ENCODE results near the gene PCDHGB4. TPM values are rescaled to one million over a fixed set of nuclear protein-coding genes. Genes with fewer than 3 reads are reported as not detected.
A peak's percentile ranks its signal among the peaks of the same experiment; 100 is the strongest.
"Not testable (repeated sequence)": the region's sequence is repeated elsewhere in the genome, so short reads cannot be mapped to it uniquely, and the experiment has no call there.

Gene PCDHGB4
- total RNA-seq, 4 donors from 2014 or later, result 4.1 to 10.3 (median 7.2) TPM

DNA sequence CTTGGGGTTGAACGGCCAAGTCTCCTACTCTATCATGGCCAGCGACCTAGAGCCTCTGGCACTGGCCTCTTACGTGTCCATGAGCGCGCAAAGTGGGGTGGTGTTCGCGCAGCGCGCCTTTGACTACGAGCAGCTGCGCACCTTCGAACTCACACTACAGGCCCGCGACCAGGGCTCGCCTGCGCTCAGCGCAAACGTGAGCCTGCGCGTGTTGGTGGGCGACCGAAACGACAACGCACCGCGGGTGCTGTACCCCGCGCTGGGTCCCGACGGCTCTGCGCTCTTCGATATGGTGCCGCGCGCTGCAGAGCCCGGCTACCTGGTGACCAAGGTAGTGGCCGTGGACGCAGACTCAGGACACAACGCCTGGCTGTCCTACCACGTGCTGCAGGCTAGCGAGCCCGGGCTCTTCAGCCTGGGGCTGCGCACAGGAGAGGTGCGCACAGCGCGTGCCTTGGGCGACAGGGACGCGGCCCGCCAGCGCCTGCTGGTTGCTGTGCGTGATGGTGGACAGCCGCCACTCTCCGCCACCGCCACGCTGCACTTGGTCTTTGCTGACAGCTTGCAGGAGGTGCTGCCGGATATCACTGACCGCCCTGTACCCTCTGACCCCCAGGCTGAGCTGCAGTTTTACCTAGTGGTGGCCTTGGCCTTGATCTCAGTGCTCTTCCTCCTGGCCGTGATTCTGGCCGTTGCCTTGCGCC lies 12.2 kb downstream of the PCDHGB4 start:
- no peaks in the 10 kb centered on the region for H3K36me3 ChIP-seq
- no peak for DNase-seq (ENCODE audit: low spot score in 2 of 2)
- no peak for TF ChIP-seq POLR2AphosphoS5 (IDR thresholded peaks at IDR 0.05)
- no peak for TF ChIP-seq POLR2A (IDR thresholded peaks at IDR 0.05)
- TF ChIP-seq, protein P1, sequence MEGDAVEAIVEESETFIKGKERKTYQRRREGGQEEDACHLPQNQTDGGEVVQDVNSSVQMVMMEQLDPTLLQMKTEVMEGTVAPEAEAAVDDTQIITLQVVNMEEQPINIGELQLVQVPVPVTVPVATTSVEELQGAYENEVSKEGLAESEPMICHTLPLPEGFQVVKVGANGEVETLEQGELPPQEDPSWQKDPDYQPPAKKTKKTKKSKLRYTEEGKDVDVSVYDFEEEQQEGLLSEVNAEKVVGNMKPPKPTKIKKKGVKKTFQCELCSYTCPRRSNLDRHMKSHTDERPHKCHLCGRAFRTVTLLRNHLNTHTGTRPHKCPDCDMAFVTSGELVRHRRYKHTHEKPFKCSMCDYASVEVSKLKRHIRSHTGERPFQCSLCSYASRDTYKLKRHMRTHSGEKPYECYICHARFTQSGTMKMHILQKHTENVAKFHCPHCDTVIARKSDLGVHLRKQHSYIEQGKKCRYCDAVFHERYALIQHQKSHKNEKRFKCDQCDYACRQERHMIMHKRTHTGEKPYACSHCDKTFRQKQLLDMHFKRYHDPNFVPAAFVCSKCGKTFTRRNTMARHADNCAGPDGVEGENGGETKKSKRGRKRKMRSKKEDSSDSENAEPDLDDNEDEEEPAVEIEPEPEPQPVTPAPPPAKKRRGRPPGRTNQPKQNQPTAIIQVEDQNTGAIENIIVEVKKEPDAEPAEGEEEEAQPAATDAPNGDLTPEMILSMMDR (IDR thresholded peaks at IDR 0.05), result no peak
- TF ChIP-seq EP300 (IDR thresholded peaks at IDR 0.05), result no peak
- no peaks in the 10 kb centered on the region for H3K4me1 ChIP-seq
- H3K27me3 ChIP-seq, result peaks cover 5% of the 10 kb centered on the region
- WGBS, result 32% methylated on average over 16 of the region's 61 CpGs
- peaks cover 62% of the 10 kb centered on the region for H3K9me3 ChIP-seq
- H3K4me3 ChIP-seq, result no peak overlapping the region
- H3K27ac ChIP-seq, result no peak overlapping the region

DNA sequence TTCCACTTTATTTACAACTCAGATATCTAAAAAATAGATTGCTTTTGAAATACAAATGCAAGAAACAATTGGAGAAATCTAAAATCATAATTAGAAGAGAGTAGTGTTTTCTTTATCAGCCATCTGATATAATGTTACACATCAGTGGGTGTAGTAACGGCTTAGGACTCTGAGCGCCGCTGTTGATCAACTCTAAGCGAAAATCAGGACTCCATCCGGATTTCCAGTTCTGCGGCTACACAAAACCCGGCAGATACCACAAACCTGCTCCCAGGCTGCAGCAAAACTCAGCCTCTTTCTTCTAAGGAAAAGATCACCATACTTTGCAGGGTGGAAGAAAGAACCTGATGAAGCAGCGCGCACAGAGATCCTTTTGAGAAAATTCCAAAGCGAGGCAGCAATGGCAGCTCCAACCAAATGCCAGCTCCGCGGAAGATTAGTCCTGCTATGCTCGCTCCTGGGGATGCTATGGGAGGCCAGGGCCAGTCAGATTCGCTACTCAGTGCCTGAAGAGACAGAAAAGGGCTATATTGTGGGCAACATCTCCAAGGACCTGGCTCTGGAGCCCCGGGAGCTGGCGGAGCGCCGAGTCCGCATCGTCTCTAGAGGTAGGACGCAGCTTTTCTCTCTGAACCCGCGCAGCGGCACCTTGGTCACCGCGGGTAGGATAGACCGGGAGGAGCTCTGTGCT lies 15.2 kb downstream of the PCDHGB4 start, which contains the start of gene PCDHGA9:
Gene PCDHGA9, plus strand, starts transcription at position 226 of the 691 bp plus-strand sequence. Its CDS starts 175 bp downstream, at position 401.
- H3K36me3 ChIP-seq, result no peaks in the 10 kb centered on the region
- 14% methylated on average over 23 of the region's 27 CpGs for whole genome bisulfite sequencing
- peaks cover 5% of the 10 kb centered on the region for H3K27me3 ChIP-seq
- no peak for DNase-seq (ENCODE audit: low spot score in 2 of 2)
- no peaks in the 10 kb centered on the region for H3K4me1 ChIP-seq
- no peak within 1 kb of the TSS for H3K27ac ChIP-seq
- H3K9me3 ChIP-seq, result peaks cover 63% of the 10 kb centered on the region
- peak within 1 kb of the TSS; percentile 30 for H3K4me3 ChIP-seq
- TF ChIP-seq, protein P1 (IDR thresholded peaks at IDR 0.05), result peak in 1 of 2 donors; percentile 23
- TF ChIP-seq POLR2A (IDR thresholded peaks at IDR 0.05), result no peak
- TF ChIP-seq EP300 (IDR thresholded peaks at IDR 0.05), result no peak
- TF ChIP-seq POLR2AphosphoS5 (IDR thresholded peaks at IDR 0.05), result no peak

DNA sequence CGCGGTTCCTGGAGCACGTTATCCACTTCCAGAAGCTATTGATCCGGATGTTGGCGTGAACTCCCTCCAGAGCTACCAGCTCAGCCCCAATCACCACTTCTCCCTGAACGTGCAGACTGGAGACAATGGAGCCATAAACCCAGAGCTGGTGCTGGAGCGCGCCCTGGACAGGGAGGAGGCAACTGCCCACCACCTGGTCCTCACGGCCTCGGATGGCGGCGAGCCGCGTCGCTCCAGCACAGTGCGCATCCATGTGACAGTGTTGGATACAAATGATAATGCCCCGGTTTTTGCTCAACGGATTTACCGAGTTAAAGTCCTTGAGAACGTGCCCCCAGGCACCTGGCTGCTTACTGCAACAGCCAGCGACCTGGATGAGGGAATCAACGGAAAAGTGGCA lies 15.9 kb downstream of the PCDHGB4 start:
- 20% methylated on average over 21 of the region's 22 CpGs for WGBS
- Histone ChIP-seq H3K4me1 (no peaks in the 10 kb centered on the region), H3K36me3 (no peaks in the 10 kb centered on the region), H3K4me3 (peak overlapping the region; percentile 30), H3K9me3 (peaks cover 62% of the 10 kb centered on the region), H3K27me3 (peaks cover 5% of the 10 kb centered on the region), H3K27ac (no peak overlapping the region)
- TF ChIP-seq EP300 (IDR thresholded peaks at IDR 0.05) (no peak), POLR2A (IDR thresholded peaks at IDR 0.05) (no peak), POLR2AphosphoS5 (IDR thresholded peaks at IDR 0.05) (no peak)
- TF ChIP-seq, protein P1 (IDR thresholded peaks at IDR 0.05), result no peak
- DNase-seq (ENCODE audit: low spot score in 2 of 2), result no peak

DNA sequence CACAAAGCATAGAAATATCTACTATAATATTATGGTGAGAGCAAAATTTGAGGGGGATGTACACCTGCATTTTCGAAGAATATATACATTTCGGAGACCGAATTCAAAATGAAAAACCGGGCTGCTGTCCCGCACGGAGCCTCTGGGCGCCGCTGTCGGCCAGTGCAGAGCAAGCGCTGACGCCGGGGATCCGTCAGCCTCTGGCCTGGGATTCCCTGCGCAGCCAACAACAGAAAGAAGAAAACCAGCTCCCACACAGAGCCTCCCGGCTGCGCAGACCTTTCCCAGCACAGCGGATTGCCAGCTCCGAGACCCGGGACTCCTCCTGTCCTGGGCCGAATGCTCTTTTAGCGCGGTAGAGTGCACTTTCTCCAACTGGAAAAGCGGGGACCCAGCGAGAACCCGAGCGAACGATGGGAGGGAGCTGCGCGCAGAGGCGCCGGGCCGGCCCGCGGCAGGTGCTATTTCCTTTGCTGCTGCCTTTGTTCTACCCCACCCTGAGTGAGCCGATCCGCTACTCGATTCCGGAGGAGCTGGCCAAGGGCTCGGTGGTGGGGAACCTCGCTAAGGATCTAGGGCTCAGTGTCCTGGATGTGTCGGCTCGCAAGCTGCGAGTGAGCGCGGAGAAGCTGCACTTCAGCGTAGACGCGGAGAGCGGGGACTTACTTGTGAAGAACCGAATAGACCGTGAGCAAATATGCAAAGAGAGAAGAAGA lies 20.4 kb downstream of the PCDHGB4 start, which contains the start of gene PCDHGB6:
Gene PCDHGB6, plus strand, starts transcription at position 232 of the 716 bp plus-strand sequence. Its CDS starts 182 bp downstream, at position 414.
- DNase-seq (ENCODE audit: low spot score in 2 of 2); H3K27me3 ChIP-seq; H3K27ac ChIP-seq; H3K36me3 ChIP-seq; H3K4me1 ChIP-seq: not testable (repeated sequence)
- Histone ChIP-seq H3K4me3 (peak within 1 kb of the TSS; percentile 37), H3K9me3 (peaks cover 52% of the 10 kb centered on the region)
- 17% methylated on average over 34 of the region's 51 CpGs for WGBS
- TF ChIP-seq, protein P1 (IDR thresholded peaks at IDR 0.05), result peak; percentile 7 to 51

Measured in suprapubic skin (tissue), 4 donors.